SHP77 (cell line): ENCODE data around the gene ZNF506.
"Not testable (repeated sequence)": the region's sequence is repeated elsewhere in the genome, so short reads cannot be mapped to it uniquely, and the experiment has no call there.

Source experiments
- DNase-seq, 2 experiments: peaks; one replicate each; lab custom pipeline; 2025; lab: John Stamatoyannopoulos, UW

Gene ZNF506

DNA sequence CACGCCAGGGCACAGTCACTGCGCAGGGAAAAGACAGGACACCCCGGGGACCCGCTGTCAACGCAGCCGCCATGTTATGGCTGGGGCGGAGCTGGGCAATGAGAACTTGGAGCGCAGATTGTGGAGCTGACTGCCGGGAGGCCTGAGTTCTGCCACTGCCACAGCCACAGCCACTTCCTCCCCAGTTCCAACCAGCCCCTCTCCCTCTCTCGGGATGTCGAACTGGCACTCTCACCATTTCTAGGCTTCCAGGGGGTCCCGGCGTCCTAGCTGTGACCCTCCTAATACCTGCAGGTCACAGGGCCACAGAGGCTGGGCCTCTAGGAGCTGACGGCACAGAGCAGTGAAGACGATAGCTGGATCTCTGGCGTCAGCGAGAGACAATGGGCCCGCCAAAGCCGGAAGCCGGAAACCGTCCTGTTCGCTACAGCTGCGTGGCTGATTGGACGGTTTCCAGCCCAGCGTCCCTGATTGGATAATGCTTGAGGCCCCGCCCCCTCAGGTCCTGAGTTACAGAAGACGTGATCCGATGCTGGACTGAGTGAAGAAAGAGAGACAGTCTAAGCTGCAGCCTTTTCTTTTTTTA, at the start of gene ZNF506:
TSS of gene ZNF506 (minus strand) at position 385 of the 586 bp plus-strand sequence. CDS start at position 238, 147 bp downstream.
- no peak for DNase-seq

DNA sequence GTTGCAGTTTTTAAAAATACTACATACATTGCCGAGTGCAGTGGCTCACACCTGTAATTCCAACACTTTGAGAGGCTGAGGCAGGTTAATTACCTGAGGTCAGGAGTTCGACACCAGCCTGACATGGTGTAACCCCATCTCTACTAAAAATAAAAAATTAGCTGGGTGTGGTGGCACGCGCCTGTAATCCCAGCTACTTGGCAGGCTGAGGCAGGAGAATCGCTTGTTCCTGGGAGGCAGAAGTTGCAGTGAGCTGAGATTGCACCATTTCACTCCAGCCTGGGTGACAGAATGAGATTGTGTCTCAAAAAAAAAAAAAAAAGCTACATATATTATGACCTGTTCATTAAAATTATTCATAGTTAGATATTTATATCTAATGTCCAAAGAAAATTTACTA, 48.5 kb upstream of the ZNF506 start:
- not testable (repeated sequence) for DNase-seq

DNA sequence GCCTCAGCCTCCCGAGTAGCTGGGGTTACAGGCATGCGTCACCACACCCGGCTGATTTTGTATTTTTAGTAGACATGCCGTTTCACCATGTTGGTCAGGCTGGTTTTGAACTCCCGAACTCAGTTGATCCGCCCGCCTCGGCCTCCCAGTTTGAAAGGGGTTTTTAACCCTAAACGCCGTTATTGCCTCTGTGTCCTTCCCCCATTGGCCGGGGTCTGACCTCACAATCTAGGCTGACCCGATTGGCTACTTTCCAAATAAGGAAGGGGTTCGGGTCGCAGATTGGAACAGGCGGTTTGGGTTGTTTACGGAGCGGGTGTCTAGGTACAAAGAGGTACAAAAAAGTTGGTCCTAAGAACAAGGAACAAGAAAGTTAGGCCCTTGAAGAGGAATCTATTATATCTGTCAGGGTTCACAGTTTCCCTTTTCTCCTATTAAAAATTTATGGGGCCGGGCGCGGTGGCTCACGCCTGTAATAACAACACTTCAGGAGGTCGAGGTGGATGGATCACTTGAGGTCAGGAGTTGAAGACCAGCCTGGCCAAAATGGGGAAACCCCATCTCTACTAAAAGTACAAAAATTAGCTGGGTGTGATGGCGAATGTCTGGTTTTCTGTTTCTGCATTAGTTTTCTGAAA, 45.2 kb upstream of the ZNF506 start:
- DNase-seq: peak in 1 of 2 experiments; percentile 4

DNA sequence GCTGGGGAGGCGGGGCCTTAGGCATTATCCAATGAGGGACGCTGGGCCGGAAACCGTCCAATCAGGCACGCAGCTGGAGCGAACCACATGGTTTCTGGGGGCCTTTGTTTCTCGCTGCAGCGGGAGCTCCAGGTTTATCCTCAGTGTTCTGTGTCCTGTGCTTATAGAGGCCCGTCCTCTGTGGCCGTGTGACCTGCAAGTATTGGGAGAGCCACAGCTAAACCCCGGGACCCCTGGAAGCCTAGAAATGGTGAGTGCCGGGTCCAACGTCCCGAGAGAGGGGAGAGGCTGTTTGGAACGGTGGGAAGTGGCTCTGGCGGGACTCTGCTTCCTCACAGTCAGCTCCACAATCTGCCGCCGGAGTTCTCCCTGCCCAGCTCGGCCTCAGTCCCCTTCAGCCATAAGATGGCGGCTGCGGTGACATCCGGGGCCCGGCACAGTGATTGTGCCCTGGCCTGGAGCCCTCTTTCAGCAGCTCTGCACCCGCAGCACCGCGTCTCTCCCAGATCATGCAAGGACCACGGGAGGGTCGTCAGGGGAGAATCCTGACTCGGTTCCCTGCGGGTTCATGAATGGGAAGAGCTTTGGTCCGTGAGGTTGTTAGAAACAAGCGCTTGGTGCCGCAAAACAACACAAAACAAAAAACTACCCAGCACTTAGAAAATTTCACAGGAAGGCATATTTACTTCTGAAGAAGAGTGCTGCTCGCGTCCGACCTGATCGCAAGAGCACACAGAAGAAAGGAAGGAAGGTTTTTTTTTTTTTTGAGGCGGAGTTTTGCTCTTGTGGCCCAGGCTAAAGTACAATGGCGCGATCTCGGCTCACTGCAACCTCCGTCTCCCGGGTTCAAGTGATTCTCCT, 44.4 kb upstream of the ZNF506 start, which contains the start of gene ZNF253:
TSS of gene ZNF253 (plus strand) at position 133 of the 861 bp plus-strand sequence. CDS start at position 248, 115 bp downstream.
- DNase-seq: peak; percentile 96 to 98

DNA sequence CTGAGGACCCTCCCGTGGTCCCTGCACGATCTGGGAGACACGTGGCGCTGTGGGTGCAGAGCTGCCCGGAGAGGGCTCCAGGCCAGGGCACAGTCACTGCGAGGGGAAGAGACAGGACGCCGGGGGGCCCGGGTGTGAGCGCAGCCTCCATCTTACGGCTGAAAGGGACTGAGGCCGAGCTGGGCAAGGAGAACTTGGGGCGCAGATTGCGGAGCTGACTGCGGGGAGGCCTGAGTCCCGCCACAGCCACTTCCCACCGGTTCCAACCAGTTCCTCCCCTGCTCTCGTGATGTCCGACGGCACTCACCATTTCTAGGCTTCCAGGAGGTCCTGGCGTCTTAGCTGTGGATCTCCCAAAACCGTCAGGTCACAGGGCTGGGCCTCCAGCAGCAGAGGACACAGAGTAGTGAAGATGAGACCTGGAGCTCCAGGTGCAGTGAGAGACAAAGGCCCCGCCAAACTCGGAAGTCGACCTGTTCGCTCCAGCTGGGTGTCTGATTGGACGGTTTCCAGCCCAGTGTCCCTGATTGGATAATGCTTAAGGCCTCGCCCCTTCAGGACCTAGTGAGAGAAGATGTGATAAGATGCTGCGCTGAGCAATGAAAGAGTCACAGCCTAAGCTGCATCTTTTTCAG, 39.3 kb upstream of the ZNF506 start:
- no peak for DNase-seq

DNA sequence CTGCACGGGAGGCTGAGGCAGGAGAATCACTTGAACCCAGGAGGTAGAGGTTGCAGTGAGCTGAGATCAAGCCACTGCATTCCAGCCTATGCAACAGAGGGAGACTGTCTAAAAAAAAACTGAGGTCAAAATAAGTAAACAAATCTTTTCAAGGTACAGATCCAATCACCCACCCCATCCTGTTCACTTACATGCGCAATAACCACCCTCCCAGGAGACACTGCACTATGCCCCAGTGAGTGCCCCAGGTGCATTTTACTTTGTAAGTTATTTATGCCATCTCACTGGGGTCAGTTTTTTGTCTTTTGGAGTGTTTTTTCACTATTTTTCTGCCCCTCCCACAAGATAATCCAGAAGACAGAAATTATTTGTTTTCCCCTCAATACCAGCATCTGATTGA, 37.2 kb upstream of the ZNF506 start:
- no peak for DNase-seq

DNA sequence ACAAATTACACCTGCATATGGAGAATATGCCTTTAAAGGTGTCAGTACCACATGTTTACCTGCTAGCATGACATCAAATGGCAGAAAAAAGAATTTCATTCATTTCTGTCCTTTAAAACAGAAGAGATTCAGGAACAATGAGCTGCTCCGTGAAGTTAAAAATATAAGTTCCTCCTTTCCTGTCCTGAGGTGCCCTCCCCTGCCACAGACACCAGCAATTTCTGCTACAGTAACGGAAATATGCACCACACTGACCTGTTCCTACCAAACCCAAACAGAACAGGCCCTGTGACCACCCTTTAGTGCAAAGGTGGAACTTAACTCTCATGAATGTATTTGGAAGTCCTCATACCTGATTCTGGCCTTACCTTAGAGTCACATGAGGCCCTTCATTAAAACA, 30.2 kb upstream of the ZNF506 start:
- not testable (repeated sequence) for DNase-seq

DNA sequence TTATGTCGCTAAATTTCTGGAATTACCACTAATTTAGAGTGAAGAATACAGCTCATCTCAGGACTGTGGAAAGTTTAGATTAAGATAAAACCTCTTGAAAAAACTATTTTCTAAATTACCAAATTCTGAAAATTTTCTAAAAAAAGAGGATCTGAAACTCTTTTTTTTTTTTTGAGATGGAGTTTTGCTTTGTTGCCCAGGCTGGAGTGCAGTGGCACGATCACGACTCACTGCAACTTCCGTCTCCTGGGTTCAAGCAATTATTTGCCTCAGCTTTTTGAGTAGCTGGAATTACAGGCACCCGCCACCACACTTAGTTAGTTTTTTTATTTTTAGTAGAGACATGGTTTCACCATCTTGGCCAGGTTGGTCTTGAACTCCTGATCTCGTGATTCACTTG, 27.5 kb upstream of the ZNF506 start:
- DNase-seq: no peak

DNA sequence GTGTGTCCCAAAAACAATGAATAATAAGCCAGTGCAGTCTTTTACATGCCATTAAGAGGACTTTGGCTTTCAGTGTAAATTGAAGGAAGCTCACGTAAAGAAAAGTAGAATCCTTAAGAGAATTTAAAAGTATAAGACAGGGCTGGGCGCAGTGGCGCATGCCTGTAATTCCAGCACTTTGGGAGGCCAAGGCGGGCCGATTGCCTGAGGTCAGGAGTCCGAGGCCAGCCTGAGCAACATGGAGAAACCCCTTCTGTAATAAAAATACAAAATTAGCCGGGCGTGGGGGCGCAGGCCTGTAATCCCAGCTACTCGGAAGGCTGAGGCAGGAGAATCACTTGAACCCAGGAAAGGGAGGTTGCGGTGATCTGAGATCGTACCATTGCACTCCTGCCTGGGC, 26.2 kb upstream of the ZNF506 start:
- no peak for DNase-seq

DNA sequence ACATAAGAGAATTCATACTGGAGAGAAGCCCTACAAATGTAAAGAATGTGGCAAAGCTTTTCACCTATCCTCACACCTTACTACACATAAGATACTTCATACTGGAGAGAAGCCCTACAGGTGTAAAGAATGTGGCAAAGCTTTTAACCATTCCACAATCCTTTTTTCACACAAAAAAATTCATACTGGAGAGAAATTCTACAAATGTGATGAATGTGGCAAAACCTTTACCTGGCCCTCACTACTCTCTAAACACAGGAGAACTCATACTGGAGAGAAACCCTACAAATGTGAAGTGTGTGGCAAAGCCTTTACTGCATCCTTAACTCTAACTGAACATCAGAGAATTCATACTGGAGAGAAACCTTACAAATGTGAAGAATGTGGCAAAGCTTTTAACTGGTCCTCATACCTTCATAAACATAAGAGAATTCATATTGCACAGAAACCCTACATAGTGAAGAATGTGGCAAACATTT, 14.0 kb upstream of the ZNF506 start:
- DNase-seq: no peak

DNA sequence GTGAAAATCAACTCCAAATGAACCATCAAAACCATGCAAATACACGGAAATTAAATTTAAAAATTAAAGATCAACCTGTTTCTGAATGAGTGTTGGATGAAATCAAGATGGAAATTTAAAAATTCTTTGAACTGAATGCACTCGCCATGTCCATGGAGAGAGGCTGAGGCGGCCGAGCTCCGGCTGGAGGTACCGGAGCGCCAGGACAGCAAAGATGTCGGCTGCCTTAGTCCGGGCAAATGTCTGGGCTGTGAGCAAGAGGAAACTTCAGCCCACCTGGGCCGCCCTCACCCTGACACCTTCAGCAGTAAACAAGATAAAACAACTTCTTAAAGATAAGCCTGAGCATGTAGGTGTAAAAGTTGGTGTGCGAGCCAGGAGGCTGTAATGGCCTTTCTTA, 5.3 kb upstream of the ZNF506 start:
- DNase-seq: no peak

DNA sequence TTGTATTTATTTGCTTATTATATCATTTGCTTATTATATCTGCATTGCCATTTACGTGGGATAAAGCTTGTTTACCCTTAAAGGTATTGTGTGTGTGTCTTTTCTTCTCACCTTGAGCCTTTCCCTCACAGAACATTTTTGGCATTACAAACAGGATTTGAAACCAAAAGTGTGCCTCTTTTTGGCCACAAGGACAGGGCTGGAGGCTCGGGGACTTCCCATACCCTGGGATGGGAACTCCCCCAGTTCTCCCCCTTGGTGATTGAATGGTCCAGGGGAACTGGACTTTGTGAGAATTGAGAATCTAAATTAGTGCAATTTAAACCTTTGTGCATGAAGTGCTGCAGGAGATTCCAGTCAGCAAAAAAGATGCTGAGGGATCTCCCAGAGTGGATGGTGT, 2.4 kb upstream of the ZNF506 start:
- no peak for DNase-seq

DNA sequence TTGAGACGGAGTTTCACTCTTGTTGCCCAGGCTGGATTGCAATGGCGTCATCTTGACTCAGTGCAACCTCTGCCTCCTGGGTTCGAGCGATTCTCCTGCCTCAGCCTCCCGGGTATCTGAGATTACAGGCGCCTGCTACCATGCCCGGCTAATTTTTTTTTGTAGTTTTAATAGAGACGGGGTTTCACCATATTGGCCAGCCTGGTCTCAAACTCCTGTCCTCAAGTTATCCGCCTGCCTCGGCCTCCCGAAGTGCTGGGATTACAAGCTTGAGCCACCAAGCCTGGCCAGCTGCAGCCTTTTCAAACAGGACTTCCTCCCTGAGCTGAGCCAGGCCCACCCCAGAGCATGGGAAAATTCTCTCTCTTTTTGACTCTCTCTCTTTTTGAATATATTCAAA, 426 bp upstream of the ZNF506 start:
- not testable (repeated sequence) for DNase-seq

DNA sequence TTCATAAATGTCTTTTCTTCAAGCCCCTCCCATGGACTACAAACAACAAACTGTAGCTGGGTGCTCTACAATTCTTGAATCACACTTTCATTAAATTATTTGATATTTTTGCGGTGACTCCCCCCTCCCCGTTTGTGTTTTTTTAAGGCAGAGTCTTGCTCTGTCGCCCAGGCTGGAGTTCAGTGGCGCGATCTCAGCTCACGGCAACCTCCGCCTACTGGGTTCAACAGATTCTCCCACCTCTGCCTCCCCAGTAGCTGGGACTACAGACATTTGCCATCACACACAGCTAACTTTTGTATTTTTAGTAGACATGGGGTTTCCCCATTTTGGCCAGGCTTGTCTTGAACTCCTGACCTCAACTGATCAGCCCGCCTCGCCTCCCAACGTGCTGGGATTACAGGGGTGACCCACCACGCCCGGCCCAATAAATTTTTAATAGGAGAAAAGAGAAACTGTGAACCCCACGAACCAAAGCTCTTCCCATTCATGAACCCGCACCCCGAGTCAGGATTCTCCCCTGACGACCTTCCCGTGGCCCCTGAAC, 703 bp downstream of the ZNF506 start:
- no peak for DNase-seq

DNA sequence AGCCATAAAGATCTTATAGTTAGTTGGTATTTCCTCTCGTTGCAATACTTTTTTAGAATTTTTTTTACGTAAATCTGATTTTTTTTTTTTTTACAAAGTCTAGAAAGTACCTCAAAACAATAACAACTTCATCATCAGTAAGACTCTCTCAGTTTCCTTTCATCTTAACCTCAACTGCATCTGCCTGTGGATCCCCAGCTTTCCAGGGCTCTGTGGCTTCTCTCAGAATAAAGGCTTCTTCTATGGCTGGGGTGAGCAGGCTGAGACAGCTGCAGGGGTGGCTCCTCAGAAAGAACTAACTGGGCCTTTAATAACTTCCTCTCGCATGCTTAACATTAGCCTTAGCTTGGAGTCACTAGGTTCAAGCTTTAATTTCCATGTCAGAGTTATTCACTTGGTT, 4.2 kb downstream of the ZNF506 start:
- DNase-seq: no peak

DNA sequence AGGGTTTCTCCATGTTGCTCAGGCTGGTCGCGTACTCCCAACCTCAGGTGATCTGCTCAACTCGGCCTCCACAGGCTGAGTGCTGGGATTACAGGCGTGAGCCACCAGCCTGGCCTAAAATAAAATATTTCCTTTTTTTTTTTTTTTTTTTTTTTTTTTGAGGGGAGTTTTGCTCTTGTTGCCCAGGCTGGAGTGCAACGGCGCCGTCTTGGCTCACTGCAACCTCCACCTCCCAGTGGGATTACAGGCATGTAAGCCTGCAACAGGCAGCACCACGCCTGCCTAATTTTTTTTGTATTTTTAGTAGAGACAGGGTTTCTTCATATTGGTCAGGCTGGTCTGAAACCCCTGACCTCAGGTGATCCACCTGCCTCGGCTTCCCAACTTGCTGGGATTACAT, 4.9 kb downstream of the ZNF506 start:
- no peak for DNase-seq

DNA sequence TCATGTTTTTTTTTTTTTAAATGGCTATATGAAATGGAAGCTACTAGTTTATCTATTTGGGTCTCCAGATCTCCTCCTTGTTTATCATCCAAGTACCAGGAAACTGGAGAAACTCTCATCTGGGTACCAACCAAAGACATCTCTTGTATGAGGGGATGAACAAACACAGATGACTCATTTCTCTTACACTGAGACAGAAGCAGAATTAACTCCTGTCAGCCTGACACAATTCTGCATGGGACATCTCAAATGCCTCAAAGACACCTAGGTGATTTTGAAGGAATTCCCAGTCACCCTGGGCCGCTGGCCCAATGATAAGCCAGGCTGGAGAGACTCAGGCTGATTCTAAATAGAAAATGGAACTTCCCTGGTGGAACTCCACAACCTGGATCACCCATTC, 9.6 kb downstream of the ZNF506 start:
- DNase-seq: not testable (repeated sequence)

DNA sequence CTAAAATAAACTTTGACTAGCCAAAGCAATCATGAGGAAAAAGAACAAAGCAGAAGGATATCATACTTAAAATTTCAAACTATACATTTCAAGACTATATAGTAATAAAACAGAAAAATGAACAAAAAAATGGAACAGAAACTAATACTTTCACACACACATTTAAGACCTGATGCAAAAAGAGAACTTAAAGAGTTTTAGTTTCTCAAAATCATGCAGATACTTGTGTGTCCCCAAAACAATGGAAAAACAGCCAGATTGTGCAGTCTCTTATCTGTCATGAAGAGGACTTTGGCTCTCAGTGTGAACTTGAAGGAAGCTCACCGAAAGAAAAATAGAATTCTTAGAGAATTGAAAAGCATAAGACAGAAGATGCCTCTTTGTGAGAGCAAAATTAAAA, 16.1 kb downstream of the ZNF506 start:
- DNase-seq: no peak

DNA sequence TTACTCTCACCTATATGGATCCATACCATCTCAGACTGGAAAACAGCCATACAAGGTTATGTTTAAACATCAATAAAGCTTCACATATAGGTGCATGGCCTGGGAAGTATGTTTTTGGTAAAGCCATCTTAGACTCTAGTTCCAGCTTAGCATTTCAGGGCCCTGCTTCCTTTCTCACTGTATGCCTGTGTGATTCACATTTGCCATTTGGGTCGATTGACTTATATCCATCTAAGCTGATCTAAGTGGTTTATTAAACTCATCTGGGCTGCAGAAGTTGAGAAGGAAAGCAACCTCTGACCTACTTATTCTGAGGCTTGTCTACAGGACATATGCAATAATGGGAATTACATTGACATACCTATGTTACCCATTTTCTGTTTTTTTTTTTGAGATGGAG, 33.5 kb downstream of the ZNF506 start:
- DNase-seq: no peak

DNA sequence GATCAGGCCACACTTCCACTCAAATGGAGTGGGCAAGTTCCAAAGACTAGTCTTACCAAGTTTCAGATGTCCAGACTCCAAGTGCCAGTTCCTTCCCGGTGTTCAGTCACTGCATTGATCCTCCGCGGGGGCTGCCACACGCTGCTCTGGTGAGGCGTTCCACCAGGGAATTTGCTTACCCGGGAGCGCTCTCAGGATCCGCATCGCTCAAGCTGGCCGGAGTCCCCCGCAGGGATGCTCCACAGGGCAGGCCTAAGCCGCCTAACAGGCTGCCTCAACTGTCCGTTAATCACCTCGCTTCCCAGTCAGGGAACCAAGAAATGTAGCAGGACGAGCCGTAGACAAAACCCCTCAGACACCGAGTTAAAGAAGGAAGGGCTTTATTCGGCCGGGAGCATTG, 36.1 kb downstream of the ZNF506 start:
- not testable (repeated sequence) for DNase-seq

DNA sequence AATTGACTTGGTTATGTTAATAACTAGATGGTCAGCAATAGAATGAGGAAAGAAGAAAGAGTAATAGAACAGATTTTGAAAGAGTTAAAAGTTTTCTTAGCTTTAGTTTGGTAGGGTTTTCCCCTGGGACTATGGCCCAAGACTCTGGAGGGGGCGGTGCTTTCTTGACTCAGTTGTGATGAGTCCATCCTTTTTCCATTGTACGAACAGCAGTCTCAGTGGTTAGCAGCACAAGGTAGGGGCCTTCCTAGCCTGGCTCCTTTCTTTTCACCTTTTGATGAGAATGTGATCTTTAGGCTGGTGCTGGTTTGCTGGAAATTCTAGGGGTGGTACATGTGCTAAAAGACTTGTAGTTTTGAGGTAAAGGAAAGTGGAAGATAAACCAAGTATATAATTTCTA, 38.8 kb downstream of the ZNF506 start:
- DNase-seq: no peak

DNA sequence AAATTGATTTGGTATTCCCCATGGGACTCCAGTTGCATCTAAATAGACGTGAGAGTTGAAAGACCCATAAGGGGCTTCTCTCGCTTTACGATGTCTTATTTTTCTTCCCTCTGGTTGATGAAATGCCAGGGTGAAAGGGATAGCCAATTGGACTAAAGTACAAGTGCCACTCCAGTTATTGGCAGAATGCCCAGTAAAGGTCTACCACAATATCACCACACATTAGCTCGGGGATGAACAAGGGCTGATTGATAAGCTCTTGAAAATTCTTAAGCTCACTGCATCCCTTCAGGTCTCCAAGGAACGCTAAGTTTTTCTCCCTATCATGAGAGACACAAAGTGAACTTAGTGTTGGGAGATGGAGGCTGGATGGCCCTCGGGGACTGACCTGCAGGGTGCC, 39.8 kb downstream of the ZNF506 start:
- peak; percentile 2 to 10 for DNase-seq
